Gastrocnemius medialis (tissue), 4 donors: Measurements from ENCODE around the gene ZSCAN10.

Source experiments
- POLR2A ChIP-seq, 2 donors: fragments of 450-650 bp; IDR thresholded peaks; one replicate each; pipeline ENCODE4 v1.6.1; 2017; ENCODE audit warnings: antibody characterized with exemption in 2 of 2, mild to moderate bottlenecking in 2 of 2, moderate library complexity in 2 of 2
- TF ChIP-seq, protein P1 (sequence below), 5 experiments: fragments of 450-650 bp in 3 of 5; fragments of 200-600 bp in 2 of 5; sonication (generic) in 2 of 5; IDR thresholded peaks in 4 of 5; conservative IDR thresholded peaks in 1 of 5; 1 replicate in 4 of 5; 2 replicates in 1 of 5; pipeline ENCODE4 v1.5.1; 2016 to 2019; ENCODE audit warnings: antibody characterized with exemption in 5 of 5, mild to moderate bottlenecking in 3 of 5, moderate library complexity in 3 of 5

DNA sequence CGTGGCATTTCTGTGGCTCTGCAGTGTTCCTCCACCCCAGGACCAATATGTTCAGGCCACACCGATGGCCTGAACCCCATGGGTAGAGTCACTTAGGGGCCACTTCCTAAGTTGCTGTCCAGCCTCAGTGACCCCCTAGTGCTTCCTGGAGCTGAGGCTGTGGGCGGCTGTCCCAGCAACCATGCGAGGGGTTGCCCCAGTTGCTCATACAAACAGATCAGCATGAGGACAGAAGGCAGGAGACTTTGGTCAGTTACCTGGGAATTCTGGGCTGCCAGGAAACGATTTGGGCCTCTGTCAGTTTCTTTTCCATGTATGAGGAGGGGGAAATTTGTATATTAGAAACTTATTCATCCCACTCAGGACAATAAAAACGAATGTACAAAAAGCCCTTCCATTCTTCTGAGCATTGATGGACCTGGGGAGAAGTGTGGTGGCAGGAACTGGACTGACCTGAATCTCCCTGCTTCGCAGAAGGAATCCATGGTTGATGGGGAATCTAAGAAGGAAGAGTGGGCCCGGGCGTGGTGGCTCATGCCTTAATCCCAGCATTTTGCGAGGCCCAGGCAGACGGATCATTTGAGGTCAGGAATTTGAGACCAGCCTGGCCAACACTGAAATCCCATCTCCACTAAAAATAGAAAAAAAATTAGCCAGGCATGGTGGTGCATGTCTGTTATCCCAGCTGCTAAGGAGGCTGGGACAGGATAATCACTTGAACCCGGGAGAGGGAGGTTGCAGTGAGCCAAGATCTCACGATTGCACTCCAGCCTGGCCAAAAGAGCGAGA lies 38.6 kb downstream of the ZSCAN10 start:
- TF ChIP-seq, protein P1, sequence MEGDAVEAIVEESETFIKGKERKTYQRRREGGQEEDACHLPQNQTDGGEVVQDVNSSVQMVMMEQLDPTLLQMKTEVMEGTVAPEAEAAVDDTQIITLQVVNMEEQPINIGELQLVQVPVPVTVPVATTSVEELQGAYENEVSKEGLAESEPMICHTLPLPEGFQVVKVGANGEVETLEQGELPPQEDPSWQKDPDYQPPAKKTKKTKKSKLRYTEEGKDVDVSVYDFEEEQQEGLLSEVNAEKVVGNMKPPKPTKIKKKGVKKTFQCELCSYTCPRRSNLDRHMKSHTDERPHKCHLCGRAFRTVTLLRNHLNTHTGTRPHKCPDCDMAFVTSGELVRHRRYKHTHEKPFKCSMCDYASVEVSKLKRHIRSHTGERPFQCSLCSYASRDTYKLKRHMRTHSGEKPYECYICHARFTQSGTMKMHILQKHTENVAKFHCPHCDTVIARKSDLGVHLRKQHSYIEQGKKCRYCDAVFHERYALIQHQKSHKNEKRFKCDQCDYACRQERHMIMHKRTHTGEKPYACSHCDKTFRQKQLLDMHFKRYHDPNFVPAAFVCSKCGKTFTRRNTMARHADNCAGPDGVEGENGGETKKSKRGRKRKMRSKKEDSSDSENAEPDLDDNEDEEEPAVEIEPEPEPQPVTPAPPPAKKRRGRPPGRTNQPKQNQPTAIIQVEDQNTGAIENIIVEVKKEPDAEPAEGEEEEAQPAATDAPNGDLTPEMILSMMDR (IDR thresholded peaks at IDR 0.05 in 4 of 5, conservative IDR thresholded peaks at IDR 0.05 in 1 of 5), result no peak
- no peak for TF ChIP-seq POLR2A (IDR thresholded peaks at IDR 0.05)
